ENCODE measurements around the gene DNAJC8.

The DNAJC8 gene

DNA sequence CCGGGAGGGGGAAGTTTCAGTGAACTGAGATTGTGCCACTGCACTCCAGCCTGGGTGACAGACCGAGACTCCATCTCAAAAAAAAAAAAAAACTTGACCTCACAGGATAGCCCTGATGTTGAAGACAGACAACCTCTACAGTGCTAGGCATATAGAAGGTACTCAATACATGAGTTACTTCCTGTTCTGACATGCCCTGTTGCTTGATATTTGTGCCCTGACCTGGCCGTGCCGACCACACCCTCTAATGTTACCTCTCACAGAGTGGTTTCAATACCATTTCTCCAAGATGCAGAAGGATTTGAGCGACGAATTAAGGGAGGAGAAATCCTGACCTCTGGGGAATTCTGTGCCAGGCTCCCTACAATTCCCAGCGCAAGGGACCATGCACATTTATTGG is 61.6 kb downstream of the DNAJC8 start:
- Histone ChIP-seq H3K36me3 (ENCODE audit: control insufficient read depth, insufficient read depth, low read length) (no peaks in the 10 kb centered on the region), H3K27me3 (ENCODE audit: control insufficient read depth, insufficient read depth, low read length) (no peaks in the 10 kb centered on the region), H3K4me1 (no peaks in the 10 kb centered on the region), H3K9me3 (ENCODE audit: control insufficient read depth, low read length) (no peaks in the 10 kb centered on the region), H3K27ac (no peak overlapping the region), H3K9ac (no peak overlapping the region), H3K79me2 (no peaks in the 10 kb centered on the region), H2AFZ (no peak overlapping the region), H3K4me2 (ENCODE audit: low read length) (no peak overlapping the region), H3K4me3 (ENCODE audit: low read depth, low read length) (no peak overlapping the region)
- TF ChIP-seq, protein P1, sequence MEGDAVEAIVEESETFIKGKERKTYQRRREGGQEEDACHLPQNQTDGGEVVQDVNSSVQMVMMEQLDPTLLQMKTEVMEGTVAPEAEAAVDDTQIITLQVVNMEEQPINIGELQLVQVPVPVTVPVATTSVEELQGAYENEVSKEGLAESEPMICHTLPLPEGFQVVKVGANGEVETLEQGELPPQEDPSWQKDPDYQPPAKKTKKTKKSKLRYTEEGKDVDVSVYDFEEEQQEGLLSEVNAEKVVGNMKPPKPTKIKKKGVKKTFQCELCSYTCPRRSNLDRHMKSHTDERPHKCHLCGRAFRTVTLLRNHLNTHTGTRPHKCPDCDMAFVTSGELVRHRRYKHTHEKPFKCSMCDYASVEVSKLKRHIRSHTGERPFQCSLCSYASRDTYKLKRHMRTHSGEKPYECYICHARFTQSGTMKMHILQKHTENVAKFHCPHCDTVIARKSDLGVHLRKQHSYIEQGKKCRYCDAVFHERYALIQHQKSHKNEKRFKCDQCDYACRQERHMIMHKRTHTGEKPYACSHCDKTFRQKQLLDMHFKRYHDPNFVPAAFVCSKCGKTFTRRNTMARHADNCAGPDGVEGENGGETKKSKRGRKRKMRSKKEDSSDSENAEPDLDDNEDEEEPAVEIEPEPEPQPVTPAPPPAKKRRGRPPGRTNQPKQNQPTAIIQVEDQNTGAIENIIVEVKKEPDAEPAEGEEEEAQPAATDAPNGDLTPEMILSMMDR (IDR thresholded peaks at IDR 0.05): no peak

DNA sequence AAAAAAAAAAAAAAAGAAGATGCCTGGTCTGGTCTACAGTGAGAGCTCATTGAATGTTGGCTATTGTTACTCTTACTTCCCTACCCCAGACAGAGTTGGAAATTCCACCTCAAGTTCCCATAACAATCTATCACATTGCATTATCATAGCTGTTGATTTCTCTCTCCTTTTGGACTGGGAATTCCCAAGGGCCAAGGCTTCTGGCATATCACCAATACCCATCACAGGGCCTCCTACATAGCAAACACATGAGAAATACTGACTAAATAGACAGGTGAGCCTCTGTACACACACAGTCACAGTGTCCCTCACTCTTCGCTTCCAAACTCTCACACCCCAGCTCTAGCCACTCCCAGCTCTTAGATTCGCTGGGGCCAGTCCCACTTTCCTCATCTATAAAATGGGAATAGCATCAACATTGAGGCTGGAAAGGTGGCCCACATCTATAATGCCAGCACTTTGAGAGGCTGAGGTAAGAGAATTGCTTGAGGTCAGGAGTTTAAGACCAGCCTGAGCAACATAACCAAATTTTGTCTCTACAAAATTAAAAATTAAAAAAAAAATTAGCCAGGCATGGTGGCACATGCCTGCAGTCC is 62.7 kb downstream of the DNAJC8 start:
- no peak overlapping the region for H3K4me3 ChIP-seq (ENCODE audit: low read depth, low read length)
- no peak overlapping the region for H3K27ac ChIP-seq
- H3K36me3 ChIP-seq (ENCODE audit: control insufficient read depth, insufficient read depth, low read length): no peaks in the 10 kb centered on the region
- H3K9me3 ChIP-seq (ENCODE audit: control insufficient read depth, low read length): no peaks in the 10 kb centered on the region
- H3K79me2 ChIP-seq: no peaks in the 10 kb centered on the region
- TF ChIP-seq, protein P1 (IDR thresholded peaks at IDR 0.05): no peak
- no peak overlapping the region for H2AFZ ChIP-seq
- H3K4me1 ChIP-seq: no peaks in the 10 kb centered on the region
- no peaks in the 10 kb centered on the region for H3K27me3 ChIP-seq (ENCODE audit: control insufficient read depth, insufficient read depth, low read length)
- no peak overlapping the region for H3K4me2 ChIP-seq (ENCODE audit: low read length)
- no peak overlapping the region for H3K9ac ChIP-seq

DNA sequence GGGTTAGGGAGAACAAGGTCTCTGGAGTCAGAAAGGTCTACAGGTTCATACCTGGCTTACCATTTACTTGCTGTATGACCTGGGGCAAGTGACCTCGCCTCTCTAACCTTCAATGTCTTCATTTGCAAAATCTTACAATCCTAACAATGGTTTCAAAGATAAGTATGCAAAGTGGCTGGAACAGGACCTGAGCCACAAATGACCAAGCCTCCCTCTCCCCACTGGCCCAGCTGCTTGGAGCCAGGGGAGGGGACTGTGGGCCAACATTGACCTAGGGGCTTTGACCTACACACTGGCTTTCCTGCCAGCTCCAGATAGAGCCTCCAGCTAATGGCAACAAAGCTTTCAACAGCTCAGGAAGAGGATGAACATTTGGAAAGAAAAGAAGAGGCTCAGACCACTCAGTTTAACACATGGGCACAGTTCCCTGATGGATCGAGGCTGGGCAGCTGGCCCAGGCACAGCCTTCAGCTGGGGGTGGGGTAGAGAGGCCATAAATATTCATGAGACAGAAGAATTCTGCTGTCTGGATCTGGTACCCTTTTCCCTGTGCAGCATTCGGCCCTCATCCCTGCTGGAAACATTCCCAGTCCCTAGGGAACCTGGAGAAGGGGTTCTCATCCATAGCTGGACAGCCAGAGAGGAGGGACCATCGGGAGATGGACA is 69.2 kb downstream of the DNAJC8 start:
- no peaks in the 10 kb centered on the region for H3K4me1 ChIP-seq
- H3K27ac ChIP-seq: no peak overlapping the region
- H2AFZ ChIP-seq: no peak overlapping the region
- no peak overlapping the region for H3K4me3 ChIP-seq (ENCODE audit: low read depth, low read length)
- H3K79me2 ChIP-seq: no peaks in the 10 kb centered on the region
- H3K36me3 ChIP-seq (ENCODE audit: control insufficient read depth, insufficient read depth, low read length): no peaks in the 10 kb centered on the region
- no peaks in the 10 kb centered on the region for H3K9me3 ChIP-seq (ENCODE audit: control insufficient read depth, low read length)
- H3K4me2 ChIP-seq (ENCODE audit: low read length): no peak overlapping the region
- H3K9ac ChIP-seq: no peak overlapping the region
- TF ChIP-seq, protein P1 (IDR thresholded peaks at IDR 0.05): no peak
- no peaks in the 10 kb centered on the region for H3K27me3 ChIP-seq (ENCODE audit: control insufficient read depth, insufficient read depth, low read length)

DNA sequence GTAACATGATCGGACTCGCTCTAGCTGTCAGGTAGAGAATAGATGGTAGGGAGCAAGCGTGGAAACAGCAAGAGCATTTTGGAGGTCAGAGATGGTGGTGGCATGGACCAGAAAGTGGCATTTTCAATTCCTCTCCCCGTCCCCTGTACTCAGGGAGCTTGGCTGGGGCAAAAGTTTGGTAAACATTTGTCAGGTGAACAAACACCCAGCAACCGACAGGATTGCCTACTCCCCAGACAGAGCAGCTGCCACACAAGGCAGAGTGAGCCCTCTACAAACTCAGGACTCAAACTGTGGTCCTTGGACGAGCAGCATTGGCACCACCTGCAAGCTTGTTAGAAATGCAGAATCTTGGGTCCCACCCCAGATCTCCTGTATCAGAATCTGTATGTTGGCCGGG is 70.7 kb downstream of the DNAJC8 start:
- H3K27me3 ChIP-seq (ENCODE audit: control insufficient read depth, insufficient read depth, low read length): no peaks in the 10 kb centered on the region
- H3K4me2 ChIP-seq (ENCODE audit: low read length): no peak overlapping the region
- no peak overlapping the region for H2AFZ ChIP-seq
- no peaks in the 10 kb centered on the region for H3K4me1 ChIP-seq
- TF ChIP-seq, protein P1 (IDR thresholded peaks at IDR 0.05): no peak
- H3K9ac ChIP-seq: no peak overlapping the region
- H3K36me3 ChIP-seq (ENCODE audit: control insufficient read depth, insufficient read depth, low read length): no peaks in the 10 kb centered on the region
- H3K9me3 ChIP-seq (ENCODE audit: control insufficient read depth, low read length): no peaks in the 10 kb centered on the region
- H3K79me2 ChIP-seq: no peaks in the 10 kb centered on the region
- no peak overlapping the region for H3K27ac ChIP-seq
- no peak overlapping the region for H3K4me3 ChIP-seq (ENCODE audit: low read depth, low read length)

DNA sequence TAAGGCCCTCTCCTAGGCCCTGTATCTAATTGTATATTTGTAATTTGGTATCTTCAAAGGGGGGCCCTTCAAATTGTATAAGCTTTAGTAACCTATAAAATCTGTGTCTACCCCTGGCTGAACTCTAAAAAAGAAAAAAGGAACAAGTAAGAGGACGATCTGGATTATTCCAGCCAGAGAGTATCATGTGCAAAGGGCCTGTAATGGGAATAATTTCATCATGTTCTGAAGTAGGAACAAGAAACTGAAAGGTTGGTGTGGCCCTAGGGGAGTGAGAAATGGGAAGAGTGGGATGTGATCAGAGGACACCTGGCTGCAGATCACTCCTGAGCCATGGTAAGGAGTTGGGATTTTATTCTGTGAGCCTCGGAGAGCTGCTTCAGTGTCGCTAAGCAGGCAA is 71.1 kb downstream of the DNAJC8 start:
- no peak overlapping the region for H3K27ac ChIP-seq
- H3K4me2 ChIP-seq (ENCODE audit: low read length): no peak overlapping the region
- no peak overlapping the region for H3K9ac ChIP-seq
- H3K79me2 ChIP-seq: no peaks in the 10 kb centered on the region
- no peaks in the 10 kb centered on the region for H3K27me3 ChIP-seq (ENCODE audit: control insufficient read depth, insufficient read depth, low read length)
- H2AFZ ChIP-seq: no peak overlapping the region
- no peaks in the 10 kb centered on the region for H3K4me1 ChIP-seq
- H3K9me3 ChIP-seq (ENCODE audit: control insufficient read depth, low read length): no peaks in the 10 kb centered on the region
- H3K36me3 ChIP-seq (ENCODE audit: control insufficient read depth, insufficient read depth, low read length): no peaks in the 10 kb centered on the region
- H3K4me3 ChIP-seq (ENCODE audit: low read depth, low read length): no peak overlapping the region
- TF ChIP-seq, protein P1 (IDR thresholded peaks at IDR 0.05): no peak

Data from parathyroid adenoma (tissue), 2 donors.